Right ventricle myocardium inferior (tissue), 1 donor: ENCODE measurements around the gene PNMA1. TPM values are rescaled to one million over a fixed set of nuclear protein-coding genes. Genes with fewer than 3 reads are reported as not detected.

Source experiments
- microRNA-seq: library from miRNA; unstranded; fragments of <30 nt; microRNA quantifications from one replicate; pipeline ENCODE4 v1.2.0, GENCODE V29; 2020
- total RNA-seq: library from RNA; stranded (reverse); fragmentation: NEBNext Ultra II Directional; extraction: Animal tissue kit (Norgen Biotek cat#: 25700); gene quantifications from one replicate; pipeline ENCODE4 v1.2.1, GENCODE V29; 2021
- donor health status: DM: no; HTN: yes; CAD: no; lungs with severe emphysema.

PNMA1 gene
- total RNA-seq, 1 donor from 2014 or later: 14.9 TPM

Small RNA genes within 50 kb of the gene (microRNA-seq; reads per million reads assigned to microRNA genes)
- not detected for gene MIR4505

Other genes with a start within 250 kb of the PNMA1 start
- 7.6 TPM for gene RIOX1, start 223.5 kb downstream of the PNMA1 start, total RNA-seq
- 29.6 TPM for gene ACOT1, start 177.2 kb downstream of the PNMA1 start, total RNA-seq
- not detected for gene HEATR4, start 155.4 kb downstream of the PNMA1 start, total RNA-seq
- 232 TPM for gene ACOT2, start 145.2 kb downstream of the PNMA1 start, total RNA-seq
- gene ACOT4, start 122.5 kb downstream of the PNMA1 start, total RNA-seq: 0.97 TPM
- gene ACOT6, start 101.9 kb downstream of the PNMA1 start, total RNA-seq: not detected
- 16.4 TPM for gene DNAL1, start 69.4 kb downstream of the PNMA1 start, total RNA-seq
- 32.8 TPM for gene PTGR2, start 137.4 kb upstream of the PNMA1 start, total RNA-seq
- 16.0 TPM for gene ZNF410, start 172.5 kb upstream of the PNMA1 start, total RNA-seq
- 3.7 TPM for gene FAM161B, start 235.7 kb upstream of the PNMA1 start, total RNA-seq
- 47.2 TPM for gene COQ6, start 235.9 kb upstream of the PNMA1 start, total RNA-seq